GM18502 (cell line): ENCODE measurements around the gene GPN2.
"Not testable (repeated sequence)": the region's sequence is repeated elsewhere in the genome, so short reads cannot be mapped to it uniquely, and the experiment has no call there.

Source experiments
- ATAC-seq: cut with Tn5 transposase; IDR thresholded peaks from one replicate; pipeline ENCODE4 v1.9.1; 2021; ENCODE audit warnings: mild to moderate bottlenecking; ENCODE audit not compliant: unreplicated experiment, poor library complexity

Gene GPN2

GRCh38 chr1:26837665-26838064 is 52.4 kb downstream of the GPN2 start:
- ATAC-seq = not testable (repeated sequence)

DNA sequence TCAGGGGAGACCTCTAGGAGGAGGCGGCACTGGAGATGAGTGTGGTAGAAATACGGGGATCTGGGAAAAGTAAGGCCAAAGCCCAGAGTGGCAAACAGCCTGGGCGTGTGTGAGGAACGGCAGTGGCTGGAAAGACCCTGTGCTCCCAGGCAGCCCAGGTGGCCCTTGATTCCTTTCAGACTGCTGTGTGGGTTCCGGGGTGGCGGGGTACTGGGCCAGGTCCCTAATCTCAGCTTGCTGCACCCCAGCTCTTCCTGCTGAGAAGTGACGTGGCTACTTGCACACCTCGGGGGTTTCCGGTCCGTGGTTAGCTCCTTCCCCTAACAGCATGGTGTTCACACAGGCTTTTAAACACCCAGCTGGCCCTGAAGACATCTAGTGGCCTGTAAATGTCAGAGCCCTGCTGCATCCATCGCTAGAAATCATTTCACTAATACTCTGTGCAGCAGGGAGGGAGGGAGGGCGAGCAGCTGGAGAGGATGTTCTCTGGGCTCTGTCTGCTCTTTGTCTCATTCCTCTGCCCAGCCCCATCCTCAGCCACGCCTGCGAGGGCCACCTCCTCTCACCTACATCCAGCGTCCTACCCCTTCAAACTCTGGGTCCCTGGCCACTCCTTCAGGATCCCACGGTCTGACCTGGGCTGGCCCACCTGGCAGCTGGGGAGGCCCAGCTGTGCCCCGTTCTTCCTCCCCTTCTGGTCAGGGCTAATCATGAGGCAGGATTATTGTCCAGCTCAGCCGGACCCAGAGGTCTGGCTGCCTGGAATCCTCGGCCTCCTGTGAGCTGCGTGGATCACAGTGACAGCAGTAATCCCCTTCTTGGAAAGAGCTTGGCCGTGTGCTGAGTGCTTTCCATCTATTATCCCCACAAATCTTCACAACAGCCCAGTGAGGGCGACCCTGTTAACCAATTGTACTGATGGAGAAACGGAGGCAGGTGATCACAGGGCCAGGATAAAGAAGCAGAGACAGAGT is 56.4 kb downstream of the GPN2 start:
- ATAC-seq = peak; percentile 84

- ATAC-seq = no peak
Measured at GRCh38 chr1:26832249-26832960, 57.7 kb downstream of the GPN2 start.

DNA sequence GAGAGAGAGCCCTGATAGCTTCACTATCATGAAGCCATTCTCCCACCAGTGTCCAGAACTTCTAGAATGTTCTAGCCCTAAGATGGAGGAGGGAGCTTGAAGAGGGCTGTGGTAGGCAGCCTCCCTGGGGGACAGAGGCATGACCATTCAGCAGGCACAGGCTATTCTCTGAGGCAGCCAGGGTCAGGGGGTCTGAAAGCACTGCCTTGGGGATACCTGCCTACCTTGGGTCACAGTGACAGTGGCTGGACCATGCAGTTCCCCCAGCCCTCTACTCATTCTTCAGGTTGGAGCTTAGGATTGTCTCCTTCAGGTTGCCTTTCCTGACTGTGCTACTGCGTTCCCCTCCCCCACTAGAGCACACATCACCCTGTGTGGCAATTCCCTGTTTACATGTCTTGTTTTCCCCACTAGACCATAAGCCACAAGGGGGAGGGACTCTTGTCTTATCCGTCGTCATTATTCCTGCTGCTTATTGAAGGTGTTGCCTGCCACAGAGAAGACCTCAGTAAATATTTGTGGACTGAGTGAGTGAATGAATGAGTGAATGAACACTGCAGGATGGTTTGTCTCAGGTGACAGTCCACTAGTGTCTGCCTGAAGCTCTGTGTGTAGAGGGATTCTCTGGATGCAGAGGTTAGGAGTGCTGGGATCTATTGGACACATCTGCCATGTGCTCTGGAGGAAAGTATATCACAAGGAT is 58.4 kb downstream of the GPN2 start:
- no peak for ATAC-seq

DNA sequence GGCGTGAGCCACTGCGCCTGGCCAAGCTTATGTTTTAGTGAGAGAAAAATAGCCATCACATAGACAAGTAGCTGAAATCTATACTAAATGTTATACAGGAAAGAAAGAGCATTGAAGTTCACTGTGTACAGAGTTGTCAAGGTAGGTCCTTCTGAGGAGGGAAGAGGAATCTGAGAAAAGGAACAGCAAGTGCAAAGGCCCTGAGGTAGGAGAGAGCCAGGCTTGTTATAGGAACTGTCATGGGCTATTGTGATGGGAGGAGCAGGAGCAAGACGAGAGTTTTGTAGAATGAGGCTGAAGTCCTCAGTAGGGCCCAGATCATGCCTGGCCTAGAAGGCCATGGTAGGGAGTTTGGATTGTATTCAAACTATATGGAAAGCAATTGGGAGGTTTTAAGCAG is 59.0 kb downstream of the GPN2 start:
- ATAC-seq = no peak

DNA sequence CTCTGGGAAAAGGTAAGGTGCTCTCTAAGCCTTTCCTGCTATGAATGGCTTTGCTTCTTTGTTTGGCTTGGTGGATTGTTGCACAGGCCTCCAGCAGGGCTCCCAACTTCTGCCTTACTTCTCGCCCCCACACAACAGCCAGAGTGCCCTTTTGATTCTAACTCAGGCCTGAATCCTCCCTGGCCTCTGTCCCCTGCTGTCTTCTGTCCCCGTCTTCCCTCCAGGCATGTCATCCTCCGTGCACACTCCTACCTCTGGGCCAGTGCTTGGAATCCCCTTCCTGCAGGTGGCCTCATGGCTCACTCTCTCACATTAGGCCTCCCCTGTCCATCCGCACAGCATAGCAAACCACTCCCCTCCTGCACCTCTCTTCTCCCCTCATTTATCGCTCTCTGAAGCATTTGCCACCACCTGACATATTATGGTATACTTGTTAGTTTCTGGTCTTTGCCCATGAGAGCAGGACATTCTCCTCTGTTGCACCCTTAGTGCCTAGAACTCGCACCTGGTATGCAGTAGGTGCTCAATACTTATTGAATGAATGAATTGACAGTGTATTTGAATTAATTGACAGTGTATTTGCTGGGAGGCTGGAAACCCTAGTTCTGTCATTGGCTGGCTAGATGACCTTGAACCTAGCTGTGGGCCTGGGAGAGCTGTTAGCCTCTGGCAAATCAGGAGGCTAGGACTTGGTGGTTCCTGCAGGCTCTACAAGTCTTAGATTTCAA is 60.7 kb downstream of the GPN2 start:
- ATAC-seq = no peak

DNA sequence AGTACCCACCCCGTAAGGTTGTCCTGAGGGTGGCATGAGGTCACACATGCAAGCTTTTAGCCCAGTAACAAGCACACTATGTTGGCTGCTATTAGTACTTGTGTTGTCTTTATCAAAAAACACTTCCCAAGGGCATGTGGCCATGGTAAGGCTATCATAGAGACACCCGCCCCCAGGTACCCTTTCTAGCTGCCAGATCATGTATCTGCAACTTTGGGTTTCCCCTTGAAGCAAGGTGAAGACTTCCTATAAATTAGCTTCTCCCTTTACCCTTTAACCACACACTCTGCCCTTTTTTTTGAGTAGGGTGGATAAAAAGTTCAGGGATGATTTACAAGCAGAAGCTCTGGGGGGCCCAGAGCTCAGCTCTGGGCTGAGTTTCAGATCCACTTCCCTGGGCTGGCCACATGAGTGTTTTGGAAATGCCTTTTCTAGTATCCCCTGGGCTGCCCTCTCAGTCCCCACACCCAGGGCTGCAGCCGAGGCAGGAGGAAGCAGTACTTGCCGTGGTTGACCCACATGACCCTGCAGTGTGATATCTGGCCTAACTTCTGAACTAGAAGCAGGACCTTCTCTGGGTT is 61.6 kb downstream of the GPN2 start:
- no peak for ATAC-seq

DNA sequence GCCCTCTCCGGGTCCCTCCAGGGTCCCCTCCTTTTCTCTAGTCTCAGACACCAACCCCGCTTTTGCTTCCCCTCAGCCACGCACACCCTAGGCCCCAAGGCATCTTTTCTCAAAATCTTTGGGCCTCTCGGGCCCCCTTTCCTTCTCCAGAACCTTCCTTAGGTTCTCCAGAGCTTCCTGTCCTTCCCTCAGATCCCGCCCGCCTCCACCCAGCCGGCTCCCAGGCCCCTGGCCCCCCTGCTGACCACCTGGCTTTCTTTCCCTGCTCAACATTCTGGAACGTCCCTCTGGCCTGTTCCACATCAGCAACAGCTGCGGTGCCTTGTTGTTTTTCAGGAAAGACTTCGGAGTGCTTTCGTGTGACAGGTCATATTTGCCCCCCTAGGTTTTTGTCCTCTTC is 62.4 kb downstream of the GPN2 start:
- ATAC-seq = no peak

DNA sequence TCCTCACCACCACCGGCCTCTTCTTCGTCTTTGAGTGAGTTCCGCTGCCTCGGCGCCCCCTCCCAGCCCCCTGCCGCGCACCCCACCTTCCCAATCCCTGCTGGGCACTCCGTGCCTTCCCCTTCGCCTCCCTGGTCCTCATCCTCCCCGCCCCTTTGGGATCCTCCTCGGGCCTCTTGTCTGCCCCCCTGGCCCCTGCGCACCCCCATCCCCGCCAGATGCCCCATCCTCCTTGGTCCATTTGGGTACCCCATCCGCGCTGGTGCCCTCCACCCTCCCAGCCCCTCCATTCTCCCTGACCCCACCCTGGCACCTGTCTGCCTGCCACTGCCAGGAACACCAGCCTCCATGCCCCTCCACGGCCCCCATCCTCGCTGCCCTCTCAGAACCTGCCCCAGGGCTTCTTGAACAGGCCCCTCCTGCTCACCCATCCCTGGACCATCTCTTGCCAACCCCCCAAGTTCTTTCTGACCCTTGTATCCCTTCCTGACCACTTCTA is 62.9 kb downstream of the GPN2 start:
- ATAC-seq = no peak

DNA sequence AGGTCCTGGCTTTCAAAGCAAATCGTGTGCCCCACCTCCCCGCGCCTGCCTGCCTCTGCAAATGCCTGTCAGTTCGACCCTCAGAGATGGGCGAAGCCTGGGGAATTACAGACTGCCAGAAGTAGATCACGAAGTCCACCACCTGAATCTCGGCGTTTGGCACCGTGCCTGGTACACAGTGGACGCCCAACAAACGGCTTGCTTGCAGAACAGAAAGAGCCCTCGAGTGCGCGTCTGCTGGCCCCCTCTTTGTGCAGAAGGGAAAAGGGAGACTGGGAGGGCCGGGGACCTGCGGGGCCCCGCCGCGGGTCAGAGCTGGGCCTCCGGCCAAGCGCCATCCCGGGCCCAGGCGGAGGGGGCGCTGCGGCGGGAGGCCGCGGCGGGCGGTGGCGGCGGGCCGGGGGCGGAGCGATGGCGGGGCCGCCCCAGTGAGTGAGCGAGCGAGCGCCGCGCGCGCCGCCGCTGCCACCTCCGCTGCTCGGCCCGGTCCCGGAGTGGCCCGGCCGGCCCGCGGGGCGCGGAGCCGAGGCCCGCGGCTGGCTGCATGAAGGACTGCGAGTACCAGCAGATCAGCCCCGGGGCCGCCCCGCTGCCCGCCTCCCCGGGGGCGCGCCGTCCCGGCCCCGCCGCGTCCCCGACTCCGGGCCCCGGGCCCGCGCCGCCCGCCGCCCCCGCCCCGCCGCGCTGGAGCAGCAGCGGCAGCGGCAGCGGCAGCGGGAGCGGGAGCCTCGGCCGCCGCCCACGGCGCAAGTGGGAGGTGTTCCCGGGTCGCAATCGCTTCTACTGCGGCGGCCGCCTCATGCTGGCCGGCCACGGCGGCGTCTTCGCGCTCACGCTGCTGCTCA is 63.6 kb downstream of the GPN2 start, which contains the start of gene ZDHHC18:
ZDHHC18 (plus strand) TSS at position 428 of the 845 bp plus-strand sequence; CDS start at position 545, 117 bp downstream.
- ATAC-seq = peak; percentile 74
